Neural crest cell (in vitro differentiated cells): ENCODE data around the gene PRELID3B. TPM values are rescaled to one million over a fixed set of nuclear protein-coding genes. Genes with fewer than 3 reads are reported as not detected.

Experiments
- DNase-seq: peaks from one replicate; pipeline ENCODE4 v3.0.0; 2021; ENCODE audit warnings: low read depth, mixed read lengths, low spot score
- H3K27ac Mint-ChIP-seq: one replicate; pipeline ENCODE4 v1.8.0; 2021; ENCODE audit warnings: mild to moderate bottlenecking, mixed read lengths; ENCODE audit not compliant: unreplicated experiment
- H3K27me3 Mint-ChIP-seq: 2 replicates; pipeline ENCODE4 v1.8.0; 2021; ENCODE audit warnings: low read depth, mild to moderate bottlenecking, mixed read lengths
- H3K36me3 Mint-ChIP-seq: 2 replicates; pipeline ENCODE4 v1.8.0; 2021; ENCODE audit warnings: low read depth, mild to moderate bottlenecking, mixed read lengths
- H3K4me1 Mint-ChIP-seq: 2 replicates; pipeline ENCODE4 v1.8.0; 2021; ENCODE audit warnings: mixed read lengths
- H3K4me3 Mint-ChIP-seq: one replicate; pipeline ENCODE4 v1.8.0; 2021; ENCODE audit warnings: mild to moderate bottlenecking, mixed read lengths
- H3K9me3 Mint-ChIP-seq: 2 replicates; pipeline ENCODE4 v1.8.0; 2021; ENCODE audit warnings: mixed read lengths
- total RNA-seq: library from RNA; stranded (reverse); gene quantifications from 2 replicates; pipeline ENCODE4 v1.2.1, GENCODE V29; 2021
- TF ChIP-seq, protein P1 (sequence below): fragments of 200-600 bp; sonication (generic); conservative IDR thresholded peaks from 2 replicates; pipeline ENCODE4 v1.5.0; 2021; ENCODE audit warnings: antibody characterized with exemption, mild to moderate bottlenecking

PRELID3B gene
- total RNA-seq, 1 donor from 2014 or later = 45.3 TPM

DNA sequence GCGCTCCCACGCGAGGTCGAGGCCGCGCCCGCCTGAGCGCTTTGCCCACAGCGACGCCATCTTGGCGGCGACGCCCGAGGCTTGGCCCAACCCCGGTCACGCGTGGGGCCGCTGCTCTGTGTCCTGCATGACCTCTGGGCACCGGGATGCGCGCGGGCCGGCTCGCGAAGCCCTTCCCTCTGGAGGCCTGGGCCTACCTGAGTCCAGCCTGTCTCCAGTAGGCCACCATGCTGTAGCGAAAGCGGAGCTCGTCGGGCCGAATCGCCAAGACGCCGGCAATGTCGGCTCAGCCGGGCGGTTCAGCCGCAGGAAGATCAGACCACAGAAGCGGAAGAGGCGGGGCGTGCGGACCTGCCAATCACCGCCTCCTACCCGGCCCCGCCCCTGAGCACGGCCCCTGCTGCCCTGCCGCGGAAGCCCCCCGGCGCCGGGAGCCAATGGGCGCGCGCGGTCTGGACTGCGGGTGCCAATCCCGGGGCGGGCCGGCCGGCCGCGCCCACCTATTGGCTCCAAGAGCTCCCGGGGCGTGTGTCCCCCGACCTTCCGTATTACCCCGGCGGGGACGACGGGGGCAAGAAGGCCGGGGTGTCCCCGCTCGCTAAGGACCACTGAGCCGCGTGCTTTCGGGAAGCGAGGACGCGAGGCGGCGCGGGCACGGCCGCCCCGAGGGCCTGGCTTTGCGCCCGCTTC, 10.4 kb downstream of the PRELID3B start, which contains the start of gene ATP5F1E:
ATP5F1E (minus strand) TSS at position 313 of the 690 bp plus-strand sequence; CDS start at position 229, 84 bp downstream.
- Mint-ChIP-seq H3K27me3 (no peaks in the 10 kb centered on the region), H3K36me3 (peaks cover 12% of the 10 kb centered on the region), H3K4me1 (peaks cover 56% of the 10 kb centered on the region), H3K9me3 (no peaks in the 10 kb centered on the region), H3K4me3 (peak within 1 kb of the TSS; percentile 93), H3K27ac (peak within 1 kb of the TSS; percentile 94)
- TF ChIP-seq, protein P1, sequence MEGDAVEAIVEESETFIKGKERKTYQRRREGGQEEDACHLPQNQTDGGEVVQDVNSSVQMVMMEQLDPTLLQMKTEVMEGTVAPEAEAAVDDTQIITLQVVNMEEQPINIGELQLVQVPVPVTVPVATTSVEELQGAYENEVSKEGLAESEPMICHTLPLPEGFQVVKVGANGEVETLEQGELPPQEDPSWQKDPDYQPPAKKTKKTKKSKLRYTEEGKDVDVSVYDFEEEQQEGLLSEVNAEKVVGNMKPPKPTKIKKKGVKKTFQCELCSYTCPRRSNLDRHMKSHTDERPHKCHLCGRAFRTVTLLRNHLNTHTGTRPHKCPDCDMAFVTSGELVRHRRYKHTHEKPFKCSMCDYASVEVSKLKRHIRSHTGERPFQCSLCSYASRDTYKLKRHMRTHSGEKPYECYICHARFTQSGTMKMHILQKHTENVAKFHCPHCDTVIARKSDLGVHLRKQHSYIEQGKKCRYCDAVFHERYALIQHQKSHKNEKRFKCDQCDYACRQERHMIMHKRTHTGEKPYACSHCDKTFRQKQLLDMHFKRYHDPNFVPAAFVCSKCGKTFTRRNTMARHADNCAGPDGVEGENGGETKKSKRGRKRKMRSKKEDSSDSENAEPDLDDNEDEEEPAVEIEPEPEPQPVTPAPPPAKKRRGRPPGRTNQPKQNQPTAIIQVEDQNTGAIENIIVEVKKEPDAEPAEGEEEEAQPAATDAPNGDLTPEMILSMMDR = no peak
- DNase-seq = peak; percentile 89

DNA sequence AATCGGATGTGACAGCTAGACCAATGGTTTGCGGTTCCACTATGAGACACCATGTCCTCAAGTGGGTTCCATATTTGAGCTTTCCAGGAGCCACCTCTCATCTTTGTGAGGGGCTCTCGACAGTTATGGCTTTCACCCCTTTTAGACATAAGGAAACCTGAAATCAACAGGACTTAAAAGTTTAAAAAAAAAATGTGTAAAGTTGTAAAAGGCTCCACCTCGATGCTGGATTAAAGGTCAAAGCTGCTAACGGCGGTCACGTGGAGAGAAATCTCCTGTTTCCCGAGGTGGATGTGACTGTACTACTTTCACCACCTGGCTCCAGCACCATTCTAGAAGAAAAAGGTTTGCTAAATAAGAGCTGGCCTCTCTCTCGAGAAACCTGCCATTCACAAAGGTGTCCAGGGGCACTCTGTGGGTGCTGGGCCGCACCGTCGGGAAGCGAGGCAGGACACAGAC, 11.0 kb downstream of the PRELID3B start:
- Mint-ChIP-seq H3K27me3 (no peaks in the 10 kb centered on the region), H3K4me3 (peak overlapping the region; percentile 93)
- no peak for DNase-seq

DNA sequence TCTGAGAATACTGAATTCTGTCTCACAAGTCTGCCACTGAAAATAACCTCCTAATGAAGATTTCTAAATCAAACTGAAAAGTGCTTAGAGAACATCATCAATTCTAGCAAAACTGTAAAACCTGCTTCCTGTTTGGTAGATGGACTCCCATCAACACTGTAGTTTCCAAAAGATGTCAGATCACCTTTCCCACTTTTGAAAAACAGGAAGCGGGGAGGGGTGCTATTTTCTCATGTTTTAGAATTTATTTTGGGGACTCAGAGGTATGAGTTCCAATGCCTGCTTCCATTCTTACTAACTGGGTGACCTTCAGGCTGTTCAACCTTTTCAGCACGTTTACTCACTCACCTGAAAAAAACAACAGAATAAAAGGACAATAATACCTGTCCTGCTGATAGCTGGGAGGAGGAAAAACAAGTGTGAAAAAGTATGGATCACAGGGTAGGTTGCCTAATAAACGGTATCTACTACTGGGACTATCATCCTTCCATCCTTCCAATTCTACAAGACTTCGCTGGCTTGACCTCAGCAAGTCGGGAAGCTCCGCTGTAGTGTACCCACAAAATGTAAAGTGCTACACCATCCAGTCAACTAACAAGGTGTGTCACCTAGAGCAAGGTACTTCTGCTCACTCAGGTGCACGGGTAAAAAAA, 11.5 kb downstream of the PRELID3B start:
- no peaks in the 10 kb centered on the region for H3K9me3 Mint-ChIP-seq
- TF ChIP-seq, protein P1 = no peak
- no peaks in the 10 kb centered on the region for H3K27me3 Mint-ChIP-seq
- H3K4me3 Mint-ChIP-seq = peak overlapping the region; percentile 93
- peaks cover 8% of the 10 kb centered on the region for H3K36me3 Mint-ChIP-seq
- no peak for DNase-seq
- H3K4me1 Mint-ChIP-seq = peaks cover 58% of the 10 kb centered on the region
- no peak overlapping the region for H3K27ac Mint-ChIP-seq

More for the DNA sequence above, 11.0 kb downstream of the PRELID3B start:
- peak overlapping the region; percentile 59 for H3K27ac Mint-ChIP-seq
- TF ChIP-seq, protein P1 = no peak
- H3K4me1 Mint-ChIP-seq = peaks cover 57% of the 10 kb centered on the region
- H3K9me3 Mint-ChIP-seq = no peaks in the 10 kb centered on the region
- H3K36me3 Mint-ChIP-seq = peaks cover 8% of the 10 kb centered on the region

DNA sequence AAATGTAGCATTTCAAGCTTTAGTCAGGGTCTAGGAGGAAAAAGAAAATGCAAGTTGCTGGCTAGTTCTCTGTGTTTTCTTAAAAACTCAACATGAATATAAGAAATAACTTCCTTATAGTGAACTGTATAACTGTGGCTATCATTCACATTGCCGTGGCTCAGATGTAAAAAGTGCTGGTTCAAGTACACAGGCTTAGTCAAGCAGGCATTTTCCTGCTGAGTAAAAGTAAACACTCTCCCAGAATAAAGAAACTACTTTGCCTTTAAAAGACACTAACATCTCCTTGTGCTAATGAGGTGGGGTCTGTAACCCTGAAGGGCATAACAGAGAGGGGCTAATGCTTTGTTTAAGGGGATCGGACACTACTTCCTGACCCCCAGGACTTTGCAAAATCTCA, 13.8 kb downstream of the PRELID3B start:
- Mint-ChIP-seq H3K27ac (peak overlapping the region; percentile 39), H3K4me3 (peak overlapping the region; percentile 79), H3K36me3 (peaks cover 9% of the 10 kb centered on the region), H3K9me3 (no peaks in the 10 kb centered on the region), H3K27me3 (no peaks in the 10 kb centered on the region), H3K4me1 (peaks cover 62% of the 10 kb centered on the region)
- TF ChIP-seq, protein P1 = no peak
- DNase-seq = no peak

DNA sequence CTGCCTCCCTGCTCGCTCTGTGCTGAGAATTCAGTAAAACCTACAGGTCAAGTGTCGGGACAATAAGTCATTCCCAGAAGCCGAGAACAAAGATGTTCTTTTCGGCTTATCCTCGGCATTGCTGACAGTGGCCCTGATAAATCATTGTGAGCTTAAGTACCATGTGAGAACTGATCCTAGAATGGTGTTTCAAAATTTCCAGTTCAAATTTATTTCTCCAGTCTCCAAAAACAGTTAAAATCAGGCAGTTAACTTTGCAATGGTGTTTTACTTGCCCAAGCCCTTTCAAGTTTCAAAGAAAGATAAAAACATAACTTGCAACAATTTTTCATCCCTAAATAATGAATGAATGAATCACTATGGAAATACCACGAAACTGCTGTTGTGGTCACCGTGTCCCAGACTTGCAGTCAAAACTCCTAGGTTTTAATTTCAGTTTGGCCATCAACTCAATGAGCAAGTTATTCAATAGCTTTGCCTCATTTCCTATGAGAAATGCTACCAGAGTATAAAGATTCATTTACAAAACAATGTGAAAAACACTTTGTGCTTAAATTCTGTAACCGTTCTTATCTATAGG, 14.8 kb downstream of the PRELID3B start:
- Mint-ChIP-seq H3K27me3 (no peaks in the 10 kb centered on the region), H3K9me3 (no peaks in the 10 kb centered on the region), H3K4me1 (peaks cover 57% of the 10 kb centered on the region), H3K36me3 (peaks cover 11% of the 10 kb centered on the region), H3K4me3 (peak overlapping the region; percentile 41), H3K27ac (no peak overlapping the region)
- TF ChIP-seq, protein P1 = no peak
- no peak for DNase-seq
